B cell (primary cell): Measurements from ENCODE around the gene CINP. TPM values are rescaled to one million over a fixed set of nuclear protein-coding genes. Genes with fewer than 3 reads are reported as not detected.

Experiments
- ATAC-seq: fragments of 200-7000 bp; cut with Tn5 transposase; one replicate; pipeline ENCODE4 v1.10.0; 2021; ENCODE audit warnings: low read depth, mild to moderate bottlenecking, moderate number of reproducible peaks, moderate library complexity
- CTCF ChIA-PET: fragments of 350-600 bp; sonication (Branson Sonifier 250); formaldehyde crosslinking; loops from one replicate; lab custom pipeline; 2021; ENCODE audit warnings: antibody characterized with exemption, inconsistent platforms; lab: Charles Lee
- POLR2A ChIA-PET: fragments of 350-600 bp; sonication (Branson Sonifier 250); formaldehyde crosslinking; loops from one replicate; lab custom pipeline; 2021; ENCODE audit warnings: antibody characterized with exemption; lab: Charles Lee
- DNase-seq: peaks from one replicate; pipeline ENCODE4 v3.0.0; 2013
- H2AFZ ChIP-seq: 2 replicates; pipeline ENCODE4 v1.6.1; 2012; ENCODE audit warnings: mild to moderate bottlenecking, low read depth, low read length; ENCODE audit not compliant: insufficient read depth, poor library complexity, severe bottlenecking
- H3K27ac ChIP-seq, 2 donors: 1 replicate in 1 of 2; 2 replicates in 1 of 2; pipeline ENCODE4 v1.5.1; 2012 to 2013; ENCODE audit warnings: low read length in 2 of 2, mild to moderate bottlenecking in 2 of 2, moderate library complexity in 1 of 2
- H3K27me3 ChIP-seq, 4 experiments: fragments of 200-600 bp in 1 of 4; sonication (generic) in 1 of 4; replicated peaks in 1 of 4; 1 replicate in 2 of 4; 2 replicates in 2 of 4; pipeline versions ENCODE4 v1.6.1 to v1.7.0; 2013 to 2016; ENCODE audit warnings: low read length in 3 of 4, mild to moderate bottlenecking in 2 of 4, mixed read lengths in 1 of 4, moderate library complexity in 1 of 4; ENCODE audit not compliant: insufficient read depth in 4 of 4, control insufficient read depth in 3 of 4; ENCODE audit errors: control extremely low read depth in 1 of 4
- H3K36me3 ChIP-seq, 2 experiments: replicated peaks in 1 of 2; 1 replicate in 1 of 2; 2 replicates in 1 of 2; pipeline versions ENCODE4 v1.6.1 to v1.7.1; 2013; ENCODE audit warnings: low read length in 1 of 2; ENCODE audit not compliant: insufficient read depth in 2 of 2, control insufficient read depth in 1 of 2; ENCODE audit errors: control extremely low read depth in 1 of 2, extremely low read depth in 1 of 2
- H3K4me1 ChIP-seq, 2 donors: fragments of 200-600 bp in 1 of 2; sonication (generic) in 1 of 2; 1 replicate in 1 of 2; 2 replicates in 1 of 2; pipeline versions ENCODE4 v1.5.1 to v1.6.1; 2013 to 2017; ENCODE audit warnings: low read length in 2 of 2; ENCODE audit not compliant: control insufficient read depth in 2 of 2, insufficient read depth in 2 of 2
- H3K4me2 ChIP-seq: replicated peaks from 2 replicates; pipeline ENCODE3; 2012; ENCODE audit warnings: mild to moderate bottlenecking, low read depth, low read length; ENCODE audit not compliant: poor library complexity, severe bottlenecking
- H3K4me3 ChIP-seq, 5 experiments: fragments of 200-600 bp in 1 of 5; sonication (generic) in 1 of 5; 1 replicate in 3 of 5; 2 replicates in 2 of 5; pipeline versions ENCODE4 v1.5.1 to v1.7.0; 2011 to 2016; ENCODE audit warnings: low read length in 4 of 5, mild to moderate bottlenecking in 4 of 5, low read depth in 2 of 5, control low read depth in 1 of 5, moderate library complexity in 1 of 5; ENCODE audit not compliant: insufficient read depth in 1 of 5; ENCODE audit errors: control extremely low read depth in 1 of 5, extremely low read depth in 1 of 5
- H3K79me2 ChIP-seq: fragments of 200-600 bp; sonication (generic); one replicate; pipeline ENCODE4 v1.6.0; 2016; ENCODE audit warnings: low read length; ENCODE audit not compliant: control insufficient read depth, insufficient read depth
- H3K9ac ChIP-seq: fragments of 200-600 bp; sonication (generic); 2 replicates; pipeline ENCODE4 v1.6.1; 2017; ENCODE audit warnings: mild to moderate bottlenecking, low read length, moderate library complexity
- H3K9me3 ChIP-seq, 3 donors: one replicate each; pipeline versions ENCODE4 v1.6.1 to v1.7.1; 2013; ENCODE audit warnings: low read length in 2 of 3; ENCODE audit not compliant: control insufficient read depth in 2 of 3, insufficient read depth in 1 of 3; ENCODE audit errors: control extremely low read depth in 1 of 3
- H4K20me1 ChIP-seq: 2 replicates; pipeline ENCODE4 v1.6.0; 2012; ENCODE audit warnings: mild to moderate bottlenecking, low read length; ENCODE audit not compliant: insufficient read depth, control insufficient read depth, poor library complexity, severe bottlenecking
- H3K27ac Mint-ChIP-seq: one replicate; pipeline ENCODE4 v1.8.0; 2021; ENCODE audit warnings: mixed read lengths
- H3K27me3 Mint-ChIP-seq: one replicate; pipeline ENCODE4 v1.8.0; 2021; ENCODE audit warnings: mixed read lengths
- H3K4me1 Mint-ChIP-seq: one replicate; pipeline ENCODE4 v1.8.0; 2021; ENCODE audit warnings: mixed read lengths
- H3K4me3 Mint-ChIP-seq: one replicate; pipeline ENCODE4 v1.8.0; 2021; ENCODE audit warnings: mixed read lengths
- H3K9me3 Mint-ChIP-seq: one replicate; pipeline ENCODE4 v1.8.0; 2022; ENCODE audit warnings: mixed read lengths; ENCODE audit not compliant: insufficient read depth
- EZH2 ChIP-seq: IDR thresholded peaks from 2 replicates; pipeline ENCODE4 v1.6.1; 2012; ENCODE audit warnings: borderline replicate concordance, low read depth, mild to moderate bottlenecking, moderate library complexity, low read length; ENCODE audit not compliant: insufficient read depth, poor library complexity, severe bottlenecking
- WGBS: methylation state at CpG from one replicate; pipeline ENCODE4 v1.1.5; 2013; ENCODE audit warnings: missing lambda C conversion rate; ENCODE audit not compliant: insufficient coverage; 5-methylcytosine and 5-hydroxymethylcytosine counted together
- intact Hi-C: fragments of 100-400 bp; cut with micrococcal nuclease; formaldehyde crosslinking; loops from one replicate; pipeline ENCODE4 v1.10.0; 2022
- polyA plus RNA-seq: library from polyadenylated mRNA; depleted of rRNA; stranded (reverse); fragments of >200 nt; gene quantifications from 2 replicates; pipeline ENCODE4 v1.2.3, GENCODE V29; 2012
- total RNA-seq, 2 donors: library from RNA; stranded (reverse); fragments of 120-200 nt in 1 of 2; gene quantifications; 1 replicate in 1 of 2; 2 replicates in 1 of 2; pipeline versions ENCODE4 v1.2.3 to v1.2.4, GENCODE V29; 2013 to 2022
- TF ChIP-seq, protein P1 (sequence below): fragments of 200-600 bp; IDR thresholded peaks from one replicate; pipeline ENCODE4 v1.8.0; 2022; ENCODE audit warnings: antibody characterized with exemption, mild to moderate bottlenecking

The CINP gene
- total and polyA plus RNA-seq, 2 donors (not counting 1 experiment from before 2014, with no cell fraction given): 21.9 to 28.8 TPM

DNA sequence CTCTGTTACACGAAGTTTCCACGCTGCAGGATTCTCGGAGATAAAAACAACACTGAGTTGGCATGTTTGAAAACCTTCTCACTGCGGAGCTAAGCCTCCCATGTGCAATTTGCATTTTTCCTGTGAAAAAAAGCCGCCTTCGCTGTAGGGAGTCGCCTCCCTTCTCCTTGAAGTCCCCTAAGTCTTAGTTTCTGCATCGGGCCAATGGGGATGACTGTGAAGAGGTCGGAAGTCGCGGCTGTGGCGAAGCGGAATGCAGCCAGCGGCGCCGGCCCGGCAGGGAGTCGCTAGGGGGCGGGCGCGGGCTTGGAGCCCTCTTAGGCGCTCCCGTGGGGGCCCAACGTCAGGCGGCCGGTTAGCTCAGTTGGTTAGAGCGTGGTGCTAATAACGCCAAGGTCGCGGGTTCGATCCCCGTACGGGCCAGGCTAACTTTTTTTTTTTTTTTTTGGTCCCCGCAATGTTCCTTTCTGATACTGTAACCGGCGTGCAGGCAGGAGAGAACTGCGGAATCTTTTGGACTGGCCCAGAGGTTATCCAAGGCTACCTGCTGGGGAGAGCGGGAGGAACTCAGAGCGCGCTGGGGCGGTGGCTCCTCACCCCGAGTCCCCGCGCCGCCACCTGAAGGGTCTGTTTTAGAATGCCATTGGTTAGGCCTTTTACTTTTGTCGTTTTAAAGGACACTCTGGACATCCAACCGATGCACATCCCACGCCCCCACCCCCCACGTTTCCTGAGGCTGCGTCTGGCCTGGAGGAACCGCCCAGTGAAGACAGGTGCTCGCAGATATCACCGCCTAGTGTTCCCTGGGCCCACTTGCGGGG lies 45.7 kb downstream of the CINP start:
- peak overlapping the region; percentile 96 for H3K4me3 Mint-ChIP-seq
- CTCF ChIA-PET: interaction anchor here (0.6 to 3.9 kb wide), 15 partner anchors 9 to 610 kb away, joined by 3 to 48 read pairs (median 3); partner anchors contain the start of gene MOK
- Histone ChIP-seq H3K9me3 (no peaks in the 10 kb centered on the region), H3K36me3 (no peaks in the 10 kb centered on the region), H4K20me1 (no peaks in the 10 kb centered on the region), H3K27ac (peak overlapping the region; percentile 43 to 52), H3K9ac (peak overlapping the region; percentile 71), H3K79me2 (no peaks in the 10 kb centered on the region), H3K4me2 (peak overlapping the region; percentile 88), H2AFZ (peak overlapping the region; percentile 78), H3K4me1 (peaks cover 38 to 53% of the 10 kb centered on the region in 2 donors), H3K4me3 (peak overlapping the region; percentile 58 to 80 (median 69)), H3K27me3 (no peaks in the 10 kb centered on the region)
- TF ChIP-seq, protein P1, sequence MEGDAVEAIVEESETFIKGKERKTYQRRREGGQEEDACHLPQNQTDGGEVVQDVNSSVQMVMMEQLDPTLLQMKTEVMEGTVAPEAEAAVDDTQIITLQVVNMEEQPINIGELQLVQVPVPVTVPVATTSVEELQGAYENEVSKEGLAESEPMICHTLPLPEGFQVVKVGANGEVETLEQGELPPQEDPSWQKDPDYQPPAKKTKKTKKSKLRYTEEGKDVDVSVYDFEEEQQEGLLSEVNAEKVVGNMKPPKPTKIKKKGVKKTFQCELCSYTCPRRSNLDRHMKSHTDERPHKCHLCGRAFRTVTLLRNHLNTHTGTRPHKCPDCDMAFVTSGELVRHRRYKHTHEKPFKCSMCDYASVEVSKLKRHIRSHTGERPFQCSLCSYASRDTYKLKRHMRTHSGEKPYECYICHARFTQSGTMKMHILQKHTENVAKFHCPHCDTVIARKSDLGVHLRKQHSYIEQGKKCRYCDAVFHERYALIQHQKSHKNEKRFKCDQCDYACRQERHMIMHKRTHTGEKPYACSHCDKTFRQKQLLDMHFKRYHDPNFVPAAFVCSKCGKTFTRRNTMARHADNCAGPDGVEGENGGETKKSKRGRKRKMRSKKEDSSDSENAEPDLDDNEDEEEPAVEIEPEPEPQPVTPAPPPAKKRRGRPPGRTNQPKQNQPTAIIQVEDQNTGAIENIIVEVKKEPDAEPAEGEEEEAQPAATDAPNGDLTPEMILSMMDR: peak; percentile 78
- no peak for TF ChIP-seq EZH2
- ATAC-seq: peak; percentile 69
- intact Hi-C loops: loop anchor here (1.0 to 5.0 kb wide), 4 partner anchors 205 to 1015 kb away; partner anchors contain the start of genes EIF5, HSP90AA1 and RCOR1
- 1% methylated on average over 54 of the region's 54 CpGs for WGBS
- H3K9me3 Mint-ChIP-seq: no peaks in the 10 kb centered on the region
- peak overlapping the region; percentile 99 for H3K27ac Mint-ChIP-seq
- H3K27me3 Mint-ChIP-seq: no peaks in the 10 kb centered on the region
- POLR2A ChIA-PET: interaction anchor here (0.5 to 1.4 kb wide), 11 partner anchors 12 to 1240 kb away, joined by 3 to 5 read pairs (median 3); partner anchors contain the start of genes CINP, CKB, EIF5 and MOK
- DNase-seq: peak; percentile 95
- peaks cover 59% of the 10 kb centered on the region for H3K4me1 Mint-ChIP-seq
